Fibroblast of lung (primary cell): ENCODE measurements around the gene FCGR1A. TPM values are rescaled to one million over a fixed set of nuclear protein-coding genes. Genes with fewer than 3 reads are reported as not detected.

Source experiments
- polyA plus RNA-seq, 2 donors: library from polyadenylated mRNA; depleted of rRNA in 1 of 2; stranded (reverse) in 1 of 2; unstranded in 1 of 2; fragments of >200 nt; gene quantifications; 2 replicates each; pipeline ENCODE4 v1.2.1, GENCODE V29; 2011 to 2012; ENCODE audit warnings: missing spikeins in 1 of 2
- total RNA-seq: library from RNA; depleted of rRNA; stranded (reverse); fragments of >200 nt; gene quantifications from 2 replicates; pipeline ENCODE4 v1.2.1, GENCODE V29; 2014

FCGR1A gene
- total and polyA plus RNA-seq, 2 donors (not counting 1 experiment from before 2014, with no cell fraction given) = not detected

Other genes starting within 250 kb of the FCGR1A start
- not detected in 2 replicates for gene PPIAL4C, start 198.8 kb upstream of the FCGR1A start, total RNA-seq
- not detected in 2 replicates for gene PPIAL4C, start 198.8 kb upstream of the FCGR1A start, polyA plus RNA-seq
- 10.0 and 12.4 TPM in 2 replicates for gene BOLA1, start 116.9 kb downstream of the FCGR1A start, total RNA-seq
- gene BOLA1, start 116.9 kb downstream of the FCGR1A start, polyA plus RNA-seq = 6.4 and 7.0 TPM in 2 replicates
- 17.5 and 39.6 TPM in 2 replicates for gene SV2A, start 135.2 kb downstream of the FCGR1A start, total RNA-seq
- 26.8 and 35.8 TPM in 2 replicates for gene SV2A, start 135.2 kb downstream of the FCGR1A start, polyA plus RNA-seq
- gene SF3B4, start 145.1 kb downstream of the FCGR1A start, total RNA-seq = 8.0 and 9.9 TPM in 2 replicates
- 29.9 and 41.2 TPM in 2 replicates for gene SF3B4, start 145.1 kb downstream of the FCGR1A start, polyA plus RNA-seq
- gene MTMR11, start 154.2 kb downstream of the FCGR1A start, total RNA-seq = 5.6 and 14.0 TPM in 2 replicates
- 14.5 and 17.5 TPM in 2 replicates for gene MTMR11, start 154.2 kb downstream of the FCGR1A start, polyA plus RNA-seq
- gene OTUD7B, start 228.0 kb downstream of the FCGR1A start, total RNA-seq = 14.1 and 17.3 TPM in 2 replicates
- gene OTUD7B, start 228.0 kb downstream of the FCGR1A start, polyA plus RNA-seq = 10.1 and 12.6 TPM in 2 replicates